Embryonic facial prominence (tissue), 1 donor: ENCODE results near the gene VPS37B.

Experiments
- DNase-seq: peaks from one replicate; pipeline ENCODE4 v3.0.0-alpha.2; 2016; ENCODE audit errors: extremely low spot score

VPS37B gene

DNA sequence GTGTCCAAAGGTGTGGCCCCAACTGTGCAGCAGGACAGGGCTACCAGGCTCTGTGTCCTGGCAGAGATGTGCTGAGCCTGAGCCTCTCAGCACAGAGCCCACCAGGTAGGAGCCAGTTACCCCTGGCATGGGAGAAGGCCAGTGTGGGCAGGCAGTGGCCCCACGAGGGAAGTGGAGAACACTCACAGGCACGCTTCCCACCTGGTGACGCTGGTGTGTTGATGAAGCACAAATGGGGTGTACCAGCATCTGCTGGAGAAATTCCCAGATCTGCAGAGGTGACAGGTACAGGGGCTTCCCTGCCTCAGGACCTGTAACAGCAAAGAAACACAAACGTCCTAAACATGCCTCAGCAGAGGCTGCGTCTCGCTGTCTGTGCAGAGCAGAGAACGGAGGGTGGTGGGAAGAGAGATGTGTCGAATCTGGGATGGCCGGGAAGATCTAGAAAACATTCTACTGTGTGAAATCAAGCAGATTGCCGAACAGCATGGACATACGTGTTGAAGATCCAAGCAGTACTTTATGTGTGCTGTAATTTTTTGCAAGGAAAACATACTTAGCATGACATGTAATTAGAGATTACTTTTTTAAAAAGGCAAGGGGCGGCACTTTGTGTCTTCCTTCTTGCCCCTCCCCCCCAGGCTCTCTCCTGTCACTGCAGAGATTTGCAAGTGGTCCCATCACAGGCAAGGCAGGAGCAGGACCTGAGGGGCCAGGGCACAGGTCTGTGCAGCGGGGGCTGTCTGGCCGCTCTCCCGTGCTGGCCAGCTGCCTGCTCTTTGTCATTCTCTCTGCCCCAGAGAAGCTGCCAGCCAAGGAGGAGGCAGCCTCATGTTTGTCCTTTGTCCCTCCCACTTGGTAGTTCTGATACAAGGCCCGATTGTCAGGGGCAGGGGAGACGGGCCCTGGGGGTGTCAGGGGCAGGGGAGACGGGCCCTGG is 43.3 kb downstream of the VPS37B start:
- no peak for DNase-seq

DNA sequence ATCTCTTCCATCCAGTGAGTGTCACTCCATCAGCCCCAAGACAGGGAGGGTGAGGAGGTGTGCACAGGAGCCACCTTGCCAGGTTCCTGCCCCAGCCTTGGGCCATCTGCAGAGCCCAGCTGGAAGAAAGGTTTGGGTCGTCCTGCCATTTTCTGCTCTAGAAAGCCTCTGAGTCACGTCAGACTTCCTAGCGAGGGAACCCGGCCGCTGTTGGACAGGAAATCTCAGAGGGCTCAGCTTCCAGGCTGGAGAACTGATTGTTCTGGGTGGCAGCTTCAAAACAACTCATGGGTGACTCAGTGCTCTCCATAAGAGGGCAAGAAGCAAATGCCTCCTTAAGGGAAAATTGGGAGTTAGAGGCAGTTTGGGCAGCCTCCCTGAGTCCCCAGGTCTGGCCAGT is 44.1 kb downstream of the VPS37B start:
- DNase-seq = no peak

GRCh38 chr12:122850695-122851350 is 45.1 kb downstream of the VPS37B start:
- DNase-seq = no peak

- DNase-seq = no peak
Measured at GRCh38 chr12:122850048-122850445, 45.9 kb downstream of the VPS37B start.

DNA sequence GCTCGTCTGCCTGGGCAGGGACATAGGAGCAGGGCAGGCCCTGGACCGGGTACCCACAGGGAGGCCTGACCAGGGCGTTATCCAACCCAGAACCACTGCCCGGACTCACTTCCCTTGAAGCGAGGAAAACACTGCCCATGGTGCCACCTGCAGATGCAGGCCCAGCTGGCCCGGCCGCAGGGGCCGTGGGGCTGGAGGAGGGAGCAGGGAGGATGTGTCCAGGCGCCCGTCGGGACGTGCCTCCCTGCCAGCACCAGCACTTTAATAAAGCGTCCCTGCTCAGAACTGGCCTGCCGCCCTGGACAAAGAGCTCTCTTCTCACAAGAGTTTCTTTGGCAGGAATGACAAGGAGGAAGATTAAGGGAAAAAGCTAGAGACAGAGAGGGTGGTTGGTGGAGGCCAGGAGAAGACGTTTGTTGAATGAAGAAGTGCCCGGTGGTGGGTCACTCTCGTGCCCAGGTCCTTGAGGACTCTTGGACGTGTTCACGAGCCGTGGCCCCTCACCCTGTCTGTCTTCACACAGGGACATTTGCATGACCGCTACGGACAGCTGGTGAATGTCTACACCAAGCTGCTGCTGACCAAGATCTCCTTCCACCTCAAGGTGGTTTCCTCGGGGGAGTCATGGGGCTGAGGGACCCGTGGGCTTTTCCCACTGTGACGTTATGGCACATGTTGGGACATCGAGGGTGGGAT is 46.4 kb downstream of the VPS37B start:
- DNase-seq = no peak

DNA sequence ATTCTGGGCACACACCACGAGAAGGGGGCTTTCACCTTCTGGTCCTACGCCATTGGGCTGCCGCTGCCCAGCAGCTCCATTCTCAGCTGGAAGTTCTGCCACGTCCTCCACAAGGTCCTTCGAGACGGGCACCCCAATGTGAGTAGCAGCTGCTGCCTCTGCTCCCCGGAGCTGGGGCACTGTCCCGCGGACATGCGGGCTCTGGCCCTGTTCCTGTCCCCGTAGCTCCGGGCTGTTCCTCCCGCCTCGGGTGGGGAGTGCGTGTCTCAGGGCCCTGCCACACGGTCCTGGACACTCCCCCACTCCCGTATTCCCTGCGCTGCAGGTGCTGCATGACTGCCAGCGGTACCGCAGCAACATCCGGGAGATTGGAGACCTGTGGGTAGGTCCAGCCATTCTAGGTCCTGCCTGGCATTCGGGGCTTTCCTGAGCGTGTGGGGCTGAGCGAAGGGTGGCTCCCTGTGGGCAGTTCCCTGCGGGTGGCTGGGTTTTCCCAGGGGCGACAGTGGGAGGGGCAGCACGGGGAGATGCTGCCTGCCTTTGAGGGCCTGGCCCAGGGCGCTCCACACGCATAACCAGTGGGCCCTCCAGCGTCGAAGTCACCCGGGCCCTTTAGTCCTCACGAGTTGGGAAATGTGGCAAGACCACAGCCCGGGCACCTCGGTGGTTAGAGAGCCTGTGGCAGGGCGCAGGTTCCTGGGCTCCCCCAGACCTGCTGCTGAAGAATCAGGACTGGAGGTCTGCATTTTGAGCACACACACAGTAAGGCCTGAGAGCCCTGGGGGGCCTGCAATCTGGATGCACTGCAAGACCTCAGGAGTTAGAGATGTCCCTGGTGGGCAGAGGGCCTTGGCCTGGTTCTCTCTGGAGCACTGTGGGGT is 47.2 kb downstream of the VPS37B start:
- no peak for DNase-seq

DNA sequence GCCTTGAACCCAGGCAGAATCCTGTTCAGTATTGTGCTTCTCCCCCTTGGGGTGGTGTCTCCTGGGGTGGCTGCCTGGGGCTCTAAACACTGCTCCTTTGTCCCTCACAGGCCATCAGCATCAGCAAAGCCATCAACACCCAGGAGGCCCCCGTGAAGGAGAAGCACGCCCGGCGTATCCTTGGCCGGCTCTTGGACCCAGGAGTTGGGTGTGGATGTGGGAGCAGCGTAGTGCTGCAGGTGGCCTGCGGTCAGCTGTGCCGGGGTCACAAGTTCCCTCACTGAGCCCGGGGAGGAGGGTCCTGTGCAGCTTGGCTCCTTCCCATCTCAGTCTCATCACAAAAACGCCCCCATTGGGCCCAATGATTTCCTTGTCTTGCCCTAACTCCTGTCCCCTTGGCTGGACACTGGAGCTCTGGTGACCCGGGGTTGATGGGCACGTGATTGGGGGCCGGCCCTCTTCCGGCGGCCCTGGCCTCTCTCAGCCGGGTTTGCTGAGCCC is 48.0 kb downstream of the VPS37B start:
- DNase-seq = no peak

- no peak for DNase-seq
Measured at GRCh38 chr12:122847516-122847836, 48.4 kb downstream of the VPS37B start.

GRCh38 chr12:122846622-122847515 is 49.1 kb downstream of the VPS37B start:
- DNase-seq = no peak

DNA sequence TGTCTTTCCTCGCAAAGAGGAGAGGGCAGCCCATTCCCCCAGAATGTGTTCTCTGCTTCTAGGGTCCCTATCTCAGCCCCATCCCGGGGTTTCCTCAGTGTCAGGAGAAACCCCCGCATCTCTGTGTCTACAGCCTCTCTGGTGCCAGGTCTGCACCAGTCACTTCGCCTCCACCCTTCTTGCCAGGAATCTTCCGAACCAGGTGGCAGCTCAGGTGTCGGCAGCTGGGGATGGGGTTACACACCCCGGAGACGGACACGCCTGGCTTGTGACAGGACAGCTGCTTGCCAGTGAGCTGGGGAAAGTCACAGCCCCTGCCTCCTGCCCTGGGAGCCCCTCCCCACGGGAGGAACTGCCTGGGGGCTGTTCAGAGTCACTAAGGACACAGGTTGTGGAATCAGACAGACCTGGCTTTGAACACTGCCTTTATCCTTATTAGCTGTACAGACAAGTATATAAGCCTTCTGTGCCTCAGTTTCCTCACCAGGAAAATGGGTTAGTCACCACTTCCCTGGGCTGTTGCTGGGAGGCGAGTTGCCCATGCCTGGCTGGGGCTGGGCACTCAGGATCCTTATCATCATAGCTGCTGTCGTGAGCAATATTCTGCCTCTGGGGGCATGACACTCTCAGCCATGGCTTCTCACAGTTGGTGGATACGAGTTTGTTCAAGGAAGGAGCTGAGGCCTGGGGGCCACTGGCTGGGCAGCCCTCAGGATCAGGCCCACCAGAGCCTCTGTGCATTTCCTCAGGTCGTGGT is 49.9 kb downstream of the VPS37B start:
- DNase-seq = no peak

DNA sequence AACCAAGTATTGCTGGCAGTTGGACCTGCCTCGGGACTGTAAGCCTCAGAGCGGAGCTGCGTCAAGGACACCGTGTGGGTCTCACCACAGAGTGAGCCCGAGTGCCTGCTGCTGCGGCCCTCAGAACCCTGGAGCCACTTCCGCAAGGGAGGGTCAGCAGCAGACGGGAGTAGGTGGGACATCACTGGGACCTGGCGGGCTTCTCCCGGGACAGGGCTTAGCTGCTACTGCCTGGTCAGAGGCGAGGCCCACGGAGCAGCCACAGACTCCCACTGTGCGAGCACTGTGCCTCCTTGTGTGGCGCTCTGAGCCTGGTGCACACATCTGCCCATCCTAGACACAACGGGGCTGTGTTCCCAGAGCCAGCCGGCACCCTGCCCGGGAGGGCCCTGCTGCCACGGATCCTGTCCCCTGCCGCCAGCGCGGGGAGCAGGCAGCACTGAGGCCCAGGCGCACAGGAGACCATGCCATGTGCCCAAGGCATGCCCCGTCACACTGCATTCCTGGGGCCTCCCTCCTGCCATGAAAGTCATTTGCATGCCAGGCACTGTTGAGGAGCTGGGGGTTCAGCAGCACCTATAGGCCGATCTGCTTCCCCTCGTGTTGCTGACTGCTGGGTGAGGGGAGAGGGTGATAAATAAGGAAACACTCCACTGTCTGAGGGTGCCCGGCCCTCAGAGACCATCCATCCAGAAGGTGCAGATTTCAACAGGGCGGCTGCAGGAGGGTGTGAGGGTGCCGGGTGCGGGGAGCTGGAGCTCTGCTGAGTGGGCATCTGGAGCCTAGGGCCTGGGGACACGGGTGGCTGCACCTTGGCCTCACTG is 50.7 kb downstream of the VPS37B start:
- no peak for DNase-seq

DNA sequence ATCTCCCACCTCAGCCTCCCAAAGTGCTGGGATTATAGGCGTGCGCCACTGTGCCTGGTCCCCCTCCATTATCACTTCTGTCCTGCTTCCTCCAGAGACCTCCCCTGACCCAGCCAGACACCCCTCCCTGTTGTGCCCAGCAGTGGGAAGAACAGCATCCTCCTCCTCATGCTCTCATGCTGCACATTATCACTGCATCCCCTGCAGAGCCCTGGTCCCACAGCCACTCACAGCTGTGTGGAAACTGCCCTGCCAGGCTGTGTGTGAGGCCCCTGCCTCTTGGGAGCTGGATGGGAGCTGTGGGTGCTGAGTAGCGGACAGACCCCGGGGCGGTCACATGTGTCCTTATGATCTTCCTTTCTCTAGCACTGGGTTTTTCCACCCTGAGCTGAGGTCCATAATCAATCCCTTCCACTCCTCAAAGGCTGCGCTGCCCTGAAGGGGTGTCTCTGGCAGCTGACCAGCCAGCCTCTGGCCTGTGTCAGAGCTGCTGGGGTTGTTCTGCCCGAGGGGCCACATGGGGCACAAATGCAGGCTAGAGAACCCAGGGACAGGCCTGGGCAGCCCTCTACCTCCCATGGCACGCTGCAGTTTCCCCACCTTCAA is 51.5 kb downstream of the VPS37B start:
- DNase-seq = no peak

DNA sequence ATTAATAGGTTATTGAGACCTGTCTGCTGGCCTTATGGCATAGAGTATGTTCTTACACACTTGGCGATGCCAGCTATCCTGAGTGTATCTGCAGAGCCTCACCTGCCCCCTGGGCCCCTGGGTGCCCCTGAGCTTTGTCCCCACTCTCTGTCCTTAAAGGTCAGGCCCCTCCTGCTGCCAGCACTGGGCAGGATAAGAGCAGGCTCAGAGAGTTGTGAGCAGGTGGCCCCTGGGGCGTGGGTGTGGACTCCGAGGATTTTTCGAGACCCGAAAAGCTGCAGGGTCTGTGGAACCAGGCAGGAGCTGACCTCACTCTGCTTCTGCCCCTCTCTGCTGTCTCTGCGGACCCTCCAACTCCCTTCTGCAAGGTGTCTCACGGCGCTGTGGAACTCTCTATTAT is 52.5 kb downstream of the VPS37B start:
- DNase-seq = no peak

GRCh38 chr12:122842505-122843405 is 53.2 kb downstream of the VPS37B start:
- DNase-seq = no peak

GRCh38 chr12:122841544-122842321 is 54.2 kb downstream of the VPS37B start:
- no peak for DNase-seq
